ENCODE data around the gene TCP1.

DNA sequence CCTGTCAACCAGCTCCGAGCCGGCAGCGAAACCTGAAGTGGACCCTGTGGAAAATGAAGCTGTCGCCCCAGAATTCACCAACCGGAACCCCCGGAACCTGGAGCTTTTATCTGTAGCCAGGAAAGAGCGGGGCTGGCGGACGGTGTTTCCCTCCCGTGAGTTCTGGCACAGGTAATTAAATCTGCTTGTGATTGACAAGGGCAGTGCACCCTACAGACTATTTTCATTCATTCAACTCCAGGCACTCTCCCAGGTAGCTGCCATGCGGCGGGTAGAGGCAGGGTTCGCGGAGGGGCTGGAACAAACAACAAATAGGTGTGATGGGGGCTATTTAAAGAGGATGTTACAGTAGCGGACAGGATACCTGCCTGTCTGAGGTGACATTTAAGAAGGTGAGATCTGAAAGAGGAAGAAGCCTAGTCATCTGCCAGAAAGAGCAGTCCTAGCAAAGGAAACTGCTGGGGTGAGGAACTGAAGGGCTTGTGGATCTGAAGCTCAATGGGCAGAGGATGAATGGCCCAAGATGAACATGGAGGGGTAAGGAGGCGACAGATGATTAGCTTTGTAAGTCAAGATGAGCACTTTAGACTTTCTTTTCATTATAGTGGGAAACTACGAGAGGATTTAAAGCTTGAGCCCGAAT, 1.7 kb upstream of the TCP1 start:
- TF ChIP-seq, protein P1, sequence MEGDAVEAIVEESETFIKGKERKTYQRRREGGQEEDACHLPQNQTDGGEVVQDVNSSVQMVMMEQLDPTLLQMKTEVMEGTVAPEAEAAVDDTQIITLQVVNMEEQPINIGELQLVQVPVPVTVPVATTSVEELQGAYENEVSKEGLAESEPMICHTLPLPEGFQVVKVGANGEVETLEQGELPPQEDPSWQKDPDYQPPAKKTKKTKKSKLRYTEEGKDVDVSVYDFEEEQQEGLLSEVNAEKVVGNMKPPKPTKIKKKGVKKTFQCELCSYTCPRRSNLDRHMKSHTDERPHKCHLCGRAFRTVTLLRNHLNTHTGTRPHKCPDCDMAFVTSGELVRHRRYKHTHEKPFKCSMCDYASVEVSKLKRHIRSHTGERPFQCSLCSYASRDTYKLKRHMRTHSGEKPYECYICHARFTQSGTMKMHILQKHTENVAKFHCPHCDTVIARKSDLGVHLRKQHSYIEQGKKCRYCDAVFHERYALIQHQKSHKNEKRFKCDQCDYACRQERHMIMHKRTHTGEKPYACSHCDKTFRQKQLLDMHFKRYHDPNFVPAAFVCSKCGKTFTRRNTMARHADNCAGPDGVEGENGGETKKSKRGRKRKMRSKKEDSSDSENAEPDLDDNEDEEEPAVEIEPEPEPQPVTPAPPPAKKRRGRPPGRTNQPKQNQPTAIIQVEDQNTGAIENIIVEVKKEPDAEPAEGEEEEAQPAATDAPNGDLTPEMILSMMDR (conservative IDR thresholded peaks at IDR 0.05) = no peak
- TF ChIP-seq ZFX (IDR thresholded peaks at IDR 0.05) = no peak
